ENCODE measurements around the gene ATRIP.

GRCh38 chr3:48429317-48429959, 17.1 kb upstream of the ATRIP start:
- TF ChIP-seq, protein P1, sequence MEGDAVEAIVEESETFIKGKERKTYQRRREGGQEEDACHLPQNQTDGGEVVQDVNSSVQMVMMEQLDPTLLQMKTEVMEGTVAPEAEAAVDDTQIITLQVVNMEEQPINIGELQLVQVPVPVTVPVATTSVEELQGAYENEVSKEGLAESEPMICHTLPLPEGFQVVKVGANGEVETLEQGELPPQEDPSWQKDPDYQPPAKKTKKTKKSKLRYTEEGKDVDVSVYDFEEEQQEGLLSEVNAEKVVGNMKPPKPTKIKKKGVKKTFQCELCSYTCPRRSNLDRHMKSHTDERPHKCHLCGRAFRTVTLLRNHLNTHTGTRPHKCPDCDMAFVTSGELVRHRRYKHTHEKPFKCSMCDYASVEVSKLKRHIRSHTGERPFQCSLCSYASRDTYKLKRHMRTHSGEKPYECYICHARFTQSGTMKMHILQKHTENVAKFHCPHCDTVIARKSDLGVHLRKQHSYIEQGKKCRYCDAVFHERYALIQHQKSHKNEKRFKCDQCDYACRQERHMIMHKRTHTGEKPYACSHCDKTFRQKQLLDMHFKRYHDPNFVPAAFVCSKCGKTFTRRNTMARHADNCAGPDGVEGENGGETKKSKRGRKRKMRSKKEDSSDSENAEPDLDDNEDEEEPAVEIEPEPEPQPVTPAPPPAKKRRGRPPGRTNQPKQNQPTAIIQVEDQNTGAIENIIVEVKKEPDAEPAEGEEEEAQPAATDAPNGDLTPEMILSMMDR (IDR thresholded peaks at IDR 0.05) = no peak
- TF ChIP-seq ZFX (IDR thresholded peaks at IDR 0.05; ENCODE audit: borderline replicate concordance) = no peak

Measured in 22Rv1 (cell line).